Lung (tissue), 12 donors: ENCODE measurements around the gene APOBEC2. TPM values are rescaled to one million over a fixed set of nuclear protein-coding genes. Genes with fewer than 3 reads are reported as not detected.

Experiments
- ATAC-seq: fragments of 200-7000 bp; cut with Tn5 transposase; one replicate; pipeline ENCODE4 v1.9.1; 2020; ENCODE audit warnings: moderate number of reproducible peaks; ENCODE audit not compliant: insufficient read depth, low FRiP score
- DNase-seq, 3 donors: peaks; one replicate each; pipeline ENCODE4 v3.0.0-alpha.2; 2013 to 2017
- H3K27ac ChIP-seq, 2 donors: one replicate each; pipeline ENCODE4 v1.5.1; 2013; ENCODE audit warnings: mild to moderate bottlenecking in 2 of 2, moderate library complexity in 2 of 2, control low read depth in 1 of 2, inconsistent platforms in 1 of 2, low read depth in 1 of 2, low read length in 1 of 2
- H3K27me3 ChIP-seq, 3 donors: one replicate each; pipeline ENCODE4 v1.5.1; 2013; ENCODE audit warnings: low read length in 2 of 3; ENCODE audit not compliant: control insufficient read depth in 3 of 3, insufficient read depth in 3 of 3
- H3K36me3 ChIP-seq, 4 donors: one replicate each; pipeline ENCODE4 v1.5.1; 2013; ENCODE audit warnings: low read length in 4 of 4, mild to moderate bottlenecking in 1 of 4, moderate library complexity in 1 of 4; ENCODE audit not compliant: control insufficient read depth in 4 of 4, insufficient read depth in 4 of 4
- H3K4me1 ChIP-seq, 5 donors: one replicate each; pipeline ENCODE4 v1.5.1; 2013; ENCODE audit warnings: low read length in 5 of 5, mild to moderate bottlenecking in 2 of 5, moderate library complexity in 1 of 5; ENCODE audit not compliant: control insufficient read depth in 5 of 5, insufficient read depth in 5 of 5
- H3K4me3 ChIP-seq: one replicate; pipeline ENCODE4 v1.5.1; 2013; ENCODE audit warnings: mild to moderate bottlenecking, control low read depth, moderate library complexity
- H3K9ac ChIP-seq, 2 donors: one replicate each; pipeline ENCODE4 v1.5.1; 2013; ENCODE audit warnings: low read length in 2 of 2, control low read depth in 1 of 2; ENCODE audit not compliant: insufficient read depth in 1 of 2
- H3K9me3 ChIP-seq, 4 donors: one replicate each; pipeline ENCODE4 v1.5.1; 2013; ENCODE audit warnings: low read length in 3 of 4, mild to moderate bottlenecking in 1 of 4, moderate library complexity in 1 of 4; ENCODE audit not compliant: control insufficient read depth in 4 of 4, insufficient read depth in 3 of 4
- WGBS, 2 donors: extraction: QIAGEN DNeasy Blood & Tissue Kit; methylation state at CpG; one replicate each; pipeline ENCODE4 v1.1.7; 2013; 5-methylcytosine and 5-hydroxymethylcytosine counted together
- polyA plus RNA-seq, 2 donors: library from polyadenylated mRNA; stranded (reverse); fragments of 200-250 nt; gene quantifications; one replicate each; pipeline ENCODE4 v1.2.1, GENCODE V29; 2013
- total RNA-seq, 2 donors: library from RNA; depleted of rRNA in 1 of 2; stranded (reverse); fragments of >200 nt in 1 of 2; gene quantifications; one replicate each; pipeline ENCODE4 v1.2.1, GENCODE V29; 2014 to 2021
- TF ChIP-seq, protein P1 (sequence below): IDR thresholded peaks from 2 replicates; pipeline ENCODE4 v1.5.1; 2012; ENCODE audit warnings: mild to moderate bottlenecking; ENCODE audit errors: control extremely low read depth, extremely low read depth
- donor health status: control.
- donor health status: control.
- donor health status: Bipolar disorder and iron deficiency.
- donor health status: healthy.
- donor health status: DM: yes; HTN: yes; CAD: no.

APOBEC2 gene
- total and polyA plus RNA-seq, 4 donors = 0.10 to 0.51 (median 0.37) TPM

DNA sequence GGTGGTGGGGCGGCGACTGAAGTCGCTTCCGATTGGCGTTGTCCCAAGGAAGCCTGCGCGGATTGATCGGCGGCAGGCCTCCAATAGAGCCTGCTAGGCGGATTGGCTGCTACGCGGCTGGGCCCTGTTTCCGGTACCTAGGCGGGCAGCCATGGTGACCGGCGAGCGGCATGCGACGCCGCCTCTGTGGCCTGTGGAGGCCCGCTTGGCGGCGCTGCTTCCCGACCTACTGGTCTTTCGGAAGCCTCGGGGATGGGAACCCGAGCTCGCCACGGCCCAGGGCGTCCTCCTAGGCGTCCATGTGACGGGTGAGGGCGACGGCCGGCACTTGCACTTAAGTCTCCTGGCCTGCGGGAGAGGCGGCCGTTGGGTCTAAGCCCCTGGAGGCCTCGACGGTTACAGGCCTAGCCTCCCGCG, 47.9 kb downstream of the APOBEC2 start:
- H3K9me3 ChIP-seq = no peaks in the 10 kb centered on the region
- H3K27ac ChIP-seq = no peak overlapping the region
- DNase-seq = no peak
- H3K4me3 ChIP-seq = no peak overlapping the region
- no peak overlapping the region for H3K9ac ChIP-seq
- TF ChIP-seq, protein P1, sequence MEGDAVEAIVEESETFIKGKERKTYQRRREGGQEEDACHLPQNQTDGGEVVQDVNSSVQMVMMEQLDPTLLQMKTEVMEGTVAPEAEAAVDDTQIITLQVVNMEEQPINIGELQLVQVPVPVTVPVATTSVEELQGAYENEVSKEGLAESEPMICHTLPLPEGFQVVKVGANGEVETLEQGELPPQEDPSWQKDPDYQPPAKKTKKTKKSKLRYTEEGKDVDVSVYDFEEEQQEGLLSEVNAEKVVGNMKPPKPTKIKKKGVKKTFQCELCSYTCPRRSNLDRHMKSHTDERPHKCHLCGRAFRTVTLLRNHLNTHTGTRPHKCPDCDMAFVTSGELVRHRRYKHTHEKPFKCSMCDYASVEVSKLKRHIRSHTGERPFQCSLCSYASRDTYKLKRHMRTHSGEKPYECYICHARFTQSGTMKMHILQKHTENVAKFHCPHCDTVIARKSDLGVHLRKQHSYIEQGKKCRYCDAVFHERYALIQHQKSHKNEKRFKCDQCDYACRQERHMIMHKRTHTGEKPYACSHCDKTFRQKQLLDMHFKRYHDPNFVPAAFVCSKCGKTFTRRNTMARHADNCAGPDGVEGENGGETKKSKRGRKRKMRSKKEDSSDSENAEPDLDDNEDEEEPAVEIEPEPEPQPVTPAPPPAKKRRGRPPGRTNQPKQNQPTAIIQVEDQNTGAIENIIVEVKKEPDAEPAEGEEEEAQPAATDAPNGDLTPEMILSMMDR = no peak
- WGBS, 2 donors = 80 to 82% methylated on average over 42 of the region's 42 CpGs
- H3K27me3 ChIP-seq = no peaks in the 10 kb centered on the region
- ATAC-seq = no peak
- H3K4me1 ChIP-seq = peaks cover 0 to 2% (median 0%) of the 10 kb centered on the region in 5 donors
- peaks cover 26 to 40% (median 29%) of the 10 kb centered on the region in 4 donors for H3K36me3 ChIP-seq

DNA sequence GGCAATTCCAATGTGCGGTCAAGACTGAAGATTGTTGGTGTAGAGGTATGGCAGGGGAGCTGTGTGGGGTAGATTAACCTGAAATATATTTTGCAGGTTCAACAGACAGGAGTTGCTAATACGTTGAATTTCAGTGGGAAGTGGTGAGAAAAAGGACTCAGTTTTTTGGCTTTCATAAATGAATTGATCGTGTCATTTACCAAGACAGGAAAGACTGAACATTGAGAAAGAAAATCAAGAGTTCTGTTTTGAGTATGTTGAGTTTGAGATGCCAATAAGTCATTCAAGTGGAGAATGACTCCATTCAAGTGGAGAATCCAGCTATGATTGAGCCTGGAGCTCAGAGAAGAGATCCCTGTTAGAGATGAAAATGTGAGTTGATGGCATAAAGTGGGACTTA, 50.8 kb downstream of the APOBEC2 start:
- Histone ChIP-seq H3K4me3 (no peak overlapping the region), H3K9me3 (no peaks in the 10 kb centered on the region), H3K4me1 (no peaks in the 10 kb centered on the region), H3K9ac (no peak overlapping the region), H3K27ac (no peak overlapping the region), H3K36me3 (peaks cover 4 to 13% (median 8%) of the 10 kb centered on the region in 4 donors), H3K27me3 (no peaks in the 10 kb centered on the region)
- 86 to 87% methylated on average over 3 of the region's 3 CpGs for WGBS, 2 donors
- ATAC-seq = no peak
- TF ChIP-seq, protein P1 = no peak
- DNase-seq = no peak

DNA sequence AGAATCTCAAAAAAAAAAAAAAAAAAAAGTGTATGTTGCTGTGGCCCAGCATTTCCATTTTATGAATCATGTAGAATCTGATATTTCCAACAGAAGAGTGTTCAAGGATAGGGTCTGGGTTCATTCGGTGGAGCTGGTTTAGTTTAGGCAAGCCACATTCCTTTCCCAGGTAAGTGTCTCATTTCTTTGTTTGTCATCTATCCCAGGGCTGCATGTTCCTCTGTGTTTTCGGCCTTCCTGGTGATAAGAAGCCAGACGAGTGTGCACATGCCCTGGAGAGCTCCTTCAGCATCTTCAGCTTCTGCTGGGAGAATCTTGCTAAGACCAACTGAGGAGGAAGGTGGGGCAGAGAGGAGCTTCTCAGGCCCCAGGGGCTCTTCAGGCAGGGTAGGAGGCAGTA, 58.0 kb downstream of the APOBEC2 start:
- Histone ChIP-seq H3K27ac (no peak overlapping the region), H3K4me3 (no peak overlapping the region), H3K27me3 (no peaks in the 10 kb centered on the region), H3K36me3 (peaks cover 0 to 2% (median 0%) of the 10 kb centered on the region in 4 donors), H3K9me3 (no peaks in the 10 kb centered on the region), H3K9ac (no peak overlapping the region), H3K4me1 (no peaks in the 10 kb centered on the region)
- TF ChIP-seq, protein P1 = no peak
- ATAC-seq (no peak), DNase-seq (no peak)
- WGBS, 2 donors = 69 to 92% methylated on average over 3 of the region's 3 CpGs

Other genes with a start within 250 kb of the APOBEC2 start
- gene UNC5CL, start 14.0 kb upstream of the APOBEC2 start, total RNA-seq = 1 to 10 TPM; 1.6 to 2.5 TPM
- gene UNC5CL, start 14.0 kb upstream of the APOBEC2 start, polyA plus RNA-seq = 1 to 10 TPM; 1.8 to 4.0 TPM
- under 1 TPM in 1 of 2 donors, not detected in 1; 0.57 TPM for gene TSPO2, start 10.7 kb upstream of the APOBEC2 start, total RNA-seq
- gene TSPO2, start 10.7 kb upstream of the APOBEC2 start, polyA plus RNA-seq = under 1 TPM in 1 of 2 donors, not detected in 1; 0.07 TPM
- gene OARD1, start 19.2 kb downstream of the APOBEC2 start, total RNA-seq = 10 to 100 TPM; 22.2 to 27.0 TPM
- gene OARD1, start 19.2 kb downstream of the APOBEC2 start, polyA plus RNA-seq = 10 to 100 TPM; 22.4 to 26.2 TPM
- 10 to 100 TPM; 17.8 to 38.0 TPM for gene NFYA, start 19.8 kb downstream of the APOBEC2 start, total RNA-seq
- 10 to 100 TPM in 1 of 2 donors, 1 to 10 TPM in 1; 5.9 to 15.5 TPM for gene NFYA, start 19.8 kb downstream of the APOBEC2 start, polyA plus RNA-seq
- gene TREML1, start 101.1 kb downstream of the APOBEC2 start, total RNA-seq = 1 to 10 TPM; 1.2 TPM
- gene TREML1, start 101.1 kb downstream of the APOBEC2 start, polyA plus RNA-seq = 1 to 10 TPM; 1.2 to 2.2 TPM
- 10 to 100 TPM in 1 of 2 donors, 1 to 10 TPM in 1; 1.6 to 10.7 TPM for gene TREM2, start 109.9 kb downstream of the APOBEC2 start, total RNA-seq
- 10 to 100 TPM in 1 of 2 donors, 1 to 10 TPM in 1; 7.4 to 48.0 TPM for gene TREM2, start 109.9 kb downstream of the APOBEC2 start, polyA plus RNA-seq
- 1 to 10 TPM in 1 of 2 donors, under 1 TPM in 1; 0.65 to 1.4 TPM for gene TREML2, start 147.9 kb downstream of the APOBEC2 start, total RNA-seq
- gene TREML2, start 147.9 kb downstream of the APOBEC2 start, polyA plus RNA-seq = 1 to 10 TPM in 1 of 2 donors, under 1 TPM in 1; 0.06 to 4.4 TPM
- gene TREML4, start 175.1 kb downstream of the APOBEC2 start, total RNA-seq = 1 to 10 TPM in 1 of 2 donors, not detected in 1; 1.3 TPM
- 1 to 10 TPM in 1 of 2 donors, not detected in 1; 5.8 TPM for gene TREML4, start 175.1 kb downstream of the APOBEC2 start, polyA plus RNA-seq
- gene TREM1, start 233.5 kb downstream of the APOBEC2 start, total RNA-seq = 100 to 1,000 TPM in 1 of 2 donors, 10 to 100 TPM in 1; 17.4 to 110 TPM
- gene TREM1, start 233.5 kb downstream of the APOBEC2 start, polyA plus RNA-seq = 100 to 1,000 TPM in 1 of 2 donors, 10 to 100 TPM in 1; 54.7 to 112 TPM